A673 (cell line): ENCODE measurements around the gene GPR37. TPM values are rescaled to one million over a fixed set of nuclear protein-coding genes. Genes with fewer than 3 reads are reported as not detected.

Experiments used
- BruUV-seq: library from RNA; stranded (reverse); fragments of 400-500 nt; replicated peaks from 2 replicates; lab custom pipeline; 2021; lab: Mats Ljungman, UMichigan
- CTCF ChIA-PET: fragments of 300-600 bp; sonication (Branson Sonifier 250); formaldehyde crosslinking; loops from one replicate; lab custom pipeline; 2022; ENCODE audit warnings: antibody characterized with exemption; lab: Charles Lee
- POLR2A ChIA-PET: fragments of 300-600 bp; sonication (Branson Sonifier 250); formaldehyde crosslinking; loops from one replicate; lab custom pipeline; 2022; ENCODE audit warnings: antibody characterized with exemption; ENCODE audit not compliant: low non-redundant PET; lab: Charles Lee
- DNase-seq: peaks from one replicate; pipeline ENCODE4 v3.0.0-alpha.2; 2015; ENCODE audit warnings: low spot score
- H3K27ac ChIP-seq: fragments of 200-600 bp; sonication (generic); 2 replicates; pipeline ENCODE4 v1.5.1; 2016; ENCODE audit warnings: mixed run types, low read depth, mild to moderate bottlenecking, mixed read lengths, antibody characterized with exemption, low read length; ENCODE audit not compliant: poor library complexity, severe bottlenecking
- H3K27me3 ChIP-seq: fragments of 200-600 bp; sonication (generic); replicated peaks from 2 replicates; pipeline ENCODE4 v1.6.1; 2017; ENCODE audit warnings: mixed run types, low read depth, mild to moderate bottlenecking, mixed read lengths, antibody characterized with exemption, low read length; ENCODE audit not compliant: insufficient read depth, poor library complexity
- H3K36me3 ChIP-seq: fragments of 200-600 bp; sonication (generic); 2 replicates; pipeline ENCODE4 v1.6.1; 2016; ENCODE audit warnings: mixed run types, mild to moderate bottlenecking, mixed read lengths, antibody characterized with exemption, low read length; ENCODE audit not compliant: insufficient read depth, poor library complexity, severe bottlenecking
- H3K4me1 ChIP-seq: fragments of 200-600 bp; sonication (generic); 2 replicates; pipeline ENCODE4 v1.6.1; 2017; ENCODE audit warnings: mixed run types, mild to moderate bottlenecking, mixed read lengths, antibody characterized with exemption, low read length; ENCODE audit not compliant: insufficient read depth, poor library complexity, severe bottlenecking
- H3K4me3 ChIP-seq: fragments of 200-600 bp; sonication (generic); 2 replicates; pipeline ENCODE4 v1.5.1; 2016; ENCODE audit warnings: low read depth, mixed run types, mild to moderate bottlenecking, mixed read lengths, low read length; ENCODE audit not compliant: poor library complexity, severe bottlenecking
- H3K9me3 ChIP-seq: fragments of 200-600 bp; sonication (generic); 2 replicates; pipeline ENCODE4 v1.6.1; 2016; ENCODE audit warnings: mixed run types, low read depth, mild to moderate bottlenecking, mixed read lengths, antibody characterized with exemption, low read length; ENCODE audit not compliant: poor library complexity, severe bottlenecking
- EZH2 ChIP-seq: fragments of 200-600 bp; sonication (generic); IDR thresholded peaks from 2 replicates; pipeline ENCODE4 v1.6.1; 2017; ENCODE audit warnings: borderline replicate concordance, low read depth, mild to moderate bottlenecking, mixed read lengths, antibody characterized with exemption, low read length; ENCODE audit not compliant: poor library complexity, severe bottlenecking
- intact Hi-C: fragments of 100-400 bp; cut with micrococcal nuclease; formaldehyde crosslinking; loops from one replicate; pipeline ENCODE4 v1.10.0; 2022; ENCODE audit not compliant: unreplicated experiment
- total RNA-seq: library from RNA; stranded (reverse); gene quantifications from 2 replicates; pipeline ENCODE4 v1.2.3, GENCODE V29; 2021
- TF ChIP-seq, protein P1 (sequence below): fragments of 300-800, 200-600 bp; sonication (generic); conservative IDR thresholded peaks from 2 replicates; pipeline ENCODE4 v1.5.1; 2017; ENCODE audit warnings: low read depth, mild to moderate bottlenecking, antibody characterized with exemption, low read length, moderate library complexity, mixed read lengths

The GPR37 gene
- total RNA-seq, 1 experiment from 2014 or later, result 0.67 TPM

DNA sequence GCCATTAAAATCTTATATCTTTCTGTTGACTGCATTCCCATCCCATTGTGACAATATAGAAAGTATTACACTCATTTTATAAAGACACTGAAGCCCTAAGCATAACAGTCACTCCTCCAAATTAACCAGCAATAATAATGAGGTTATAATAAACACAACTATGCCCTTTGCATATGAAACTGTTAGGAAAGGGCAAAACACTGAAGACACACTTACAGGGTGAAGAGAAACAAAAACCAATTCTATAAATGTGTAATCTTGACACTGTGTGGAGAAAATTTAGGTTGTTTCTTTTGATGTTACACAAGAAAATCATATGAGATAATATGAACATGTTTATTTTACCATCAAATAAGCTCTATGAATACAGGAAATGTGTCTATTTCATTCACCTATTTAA, 14.0 kb upstream of the GPR37 start:
- Histone ChIP-seq H3K9me3 (no peaks in the 10 kb centered on the region), H3K4me1 (no peaks in the 10 kb centered on the region), H3K4me3 (no peak overlapping the region), H3K27ac (no peak overlapping the region), H3K36me3 (no peaks in the 10 kb centered on the region), H3K27me3 (no peaks in the 10 kb centered on the region)
- intact Hi-C loops, result loop anchor here (10.0 kb wide), 2 partner anchors 815 to 985 kb away; no protein-coding TSS in a partner anchor
- DNase-seq, result no peak
- TF ChIP-seq EZH2, result no peak
- TF ChIP-seq, protein P1, sequence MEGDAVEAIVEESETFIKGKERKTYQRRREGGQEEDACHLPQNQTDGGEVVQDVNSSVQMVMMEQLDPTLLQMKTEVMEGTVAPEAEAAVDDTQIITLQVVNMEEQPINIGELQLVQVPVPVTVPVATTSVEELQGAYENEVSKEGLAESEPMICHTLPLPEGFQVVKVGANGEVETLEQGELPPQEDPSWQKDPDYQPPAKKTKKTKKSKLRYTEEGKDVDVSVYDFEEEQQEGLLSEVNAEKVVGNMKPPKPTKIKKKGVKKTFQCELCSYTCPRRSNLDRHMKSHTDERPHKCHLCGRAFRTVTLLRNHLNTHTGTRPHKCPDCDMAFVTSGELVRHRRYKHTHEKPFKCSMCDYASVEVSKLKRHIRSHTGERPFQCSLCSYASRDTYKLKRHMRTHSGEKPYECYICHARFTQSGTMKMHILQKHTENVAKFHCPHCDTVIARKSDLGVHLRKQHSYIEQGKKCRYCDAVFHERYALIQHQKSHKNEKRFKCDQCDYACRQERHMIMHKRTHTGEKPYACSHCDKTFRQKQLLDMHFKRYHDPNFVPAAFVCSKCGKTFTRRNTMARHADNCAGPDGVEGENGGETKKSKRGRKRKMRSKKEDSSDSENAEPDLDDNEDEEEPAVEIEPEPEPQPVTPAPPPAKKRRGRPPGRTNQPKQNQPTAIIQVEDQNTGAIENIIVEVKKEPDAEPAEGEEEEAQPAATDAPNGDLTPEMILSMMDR, result no peak
- no TSS peak for BruUV-seq
- POLR2A ChIA-PET, result no interaction called here
- CTCF ChIA-PET, result interaction anchor here (0.7 kb wide), 1 partner anchor 679 kb away, joined by 13 read pairs; no protein-coding TSS in a partner anchor

DNA sequence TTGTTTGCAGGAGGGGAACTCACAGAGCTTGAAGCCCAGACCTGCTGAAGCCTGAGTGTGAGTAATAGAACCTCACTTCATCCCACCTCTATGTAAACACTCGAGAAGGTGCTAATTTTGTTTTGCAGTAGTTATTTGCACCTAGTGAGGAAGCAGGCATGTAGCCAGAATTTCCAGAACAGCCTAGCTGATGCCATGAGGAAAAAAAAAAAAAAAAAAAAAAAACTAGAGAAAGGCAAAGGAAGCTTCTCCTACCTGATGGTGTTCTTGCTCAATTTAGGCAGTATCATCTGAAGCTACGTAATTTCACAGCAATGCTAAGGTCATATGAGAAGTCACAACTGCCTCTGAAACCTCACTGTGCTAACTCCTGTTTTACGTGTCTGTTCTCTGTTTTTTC, 13.6 kb upstream of the GPR37 start:
- Histone ChIP-seq H3K36me3 (no peaks in the 10 kb centered on the region), H3K4me3 (no peak overlapping the region), H3K27ac (no peak overlapping the region), H3K9me3 (no peaks in the 10 kb centered on the region), H3K4me1 (no peaks in the 10 kb centered on the region), H3K27me3 (no peaks in the 10 kb centered on the region)
- ChIA-PET CTCF (interaction anchor here (0.7 kb wide), 1 partner anchor 679 kb away, joined by 13 read pairs; no protein-coding TSS in a partner anchor), POLR2A (no interaction called here)
- TF ChIP-seq, protein P1, result no peak
- TF ChIP-seq EZH2, result no peak
- no peak for DNase-seq
- no TSS peak for BruUV-seq
- intact Hi-C loops, result no loop called here

DNA sequence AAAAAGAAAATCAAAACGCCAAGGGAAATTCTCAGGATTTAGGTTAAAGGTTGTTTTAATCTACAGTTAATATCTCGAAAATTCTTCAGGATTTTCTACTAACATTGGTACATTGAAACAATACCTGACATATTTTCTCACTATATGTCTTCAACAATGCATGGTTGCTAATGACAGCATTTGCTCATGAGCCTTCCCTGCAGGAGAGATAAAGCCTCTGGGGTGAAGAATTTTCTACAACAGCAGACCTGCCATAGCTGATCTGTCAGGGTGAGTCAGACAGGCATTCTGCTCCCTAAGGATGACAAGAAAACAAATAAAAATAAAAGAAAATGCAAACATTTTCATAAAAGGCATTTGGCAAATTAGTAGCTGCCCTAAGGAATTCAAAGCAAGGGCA, 11.7 kb upstream of the GPR37 start:
- Histone ChIP-seq H3K27ac (no peak overlapping the region), H3K9me3 (no peaks in the 10 kb centered on the region), H3K27me3 (no peaks in the 10 kb centered on the region), H3K4me1 (no peaks in the 10 kb centered on the region), H3K4me3 (no peak overlapping the region), H3K36me3 (no peaks in the 10 kb centered on the region)
- intact Hi-C loops, result no loop called here
- POLR2A ChIA-PET, result no interaction called here
- BruUV-seq, result no TSS peak
- DNase-seq, result no peak
- CTCF ChIA-PET, result no interaction called here
- TF ChIP-seq, protein P1, result no peak
- no peak for TF ChIP-seq EZH2
